Adrenal gland (tissue), 12 donors: Measurements from ENCODE around the gene ARFGAP1. TPM values are rescaled to one million over a fixed set of nuclear protein-coding genes. Genes with fewer than 3 reads are reported as not detected.
"Not testable (repeated sequence)": the region's sequence is repeated elsewhere in the genome, so short reads cannot be mapped to it uniquely, and the experiment has no call there.

Experiments used
- DNase-seq, 7 donors: peaks; one replicate each; pipeline ENCODE4 v3.0.0-alpha.2; 2019 to 2020
- H3K27ac ChIP-seq, 5 donors: fragments of 200-600 bp; sonication (generic) in 4 of 5; 1 replicate in 3 of 5; 2 replicates in 2 of 5; pipeline versions ENCODE4 v1.5.1 to v1.8.0; 2016 to 2020; ENCODE audit warnings: mild to moderate bottlenecking in 1 of 5
- H3K27me3 ChIP-seq: fragments of 200-600 bp; 2 replicates; pipeline ENCODE4 v1.8.0; 2021
- H3K36me3 ChIP-seq, 2 donors: fragments of 200-600 bp; replicated peaks in 1 of 2; 1 replicate in 1 of 2; 2 replicates in 1 of 2; pipeline versions ENCODE4 v1.5.1 to v1.8.0; 2018 to 2022
- H3K4me1 ChIP-seq, 2 donors: fragments of 200-600 bp; replicated peaks in 1 of 2; 1 replicate in 1 of 2; 2 replicates in 1 of 2; pipeline versions ENCODE4 v1.5.1 to v1.8.0; 2018 to 2021
- H3K4me3 ChIP-seq, 4 donors: fragments of 200-600 bp; sonication (generic) in 3 of 4; one replicate each; pipeline ENCODE4 v1.5.1; 2016 to 2018
- H3K9me3 ChIP-seq, 3 donors: fragments of 200-600 bp; sonication (generic) in 1 of 3; replicated peaks in 1 of 3; 1 replicate in 2 of 3; 2 replicates in 1 of 3; pipeline versions ENCODE4 v1.5.1 to v1.8.0; 2016 to 2021
- POLR2A ChIP-seq, 2 donors: fragments of 450-650 bp; IDR thresholded peaks; one replicate each; pipeline ENCODE4 v1.6.1; 2017; ENCODE audit warnings: antibody characterized with exemption in 2 of 2, mild to moderate bottlenecking in 2 of 2, moderate library complexity in 1 of 2
- WGBS, 4 donors: extraction: QIAGEN DNeasy Blood & Tissue Kit in 2 of 4; methylation state at CpG; one replicate each; pipeline versions ENCODE4 v1.1.5 to v1.1.7; 2013 to 2017; 5-methylcytosine and 5-hydroxymethylcytosine counted together
- intact Hi-C, 2 donors: fragments of 100-400 bp; cut with DNase I; formaldehyde crosslinking; loops; one replicate each; pipeline versions ENCODE4 v1.14.1 to v1.15.0; 2022 to 2023
- polyA plus RNA-seq, 3 donors: library from polyadenylated mRNA; stranded (reverse); fragments of 200-250 nt in 2 of 3; fragments of 350-450 nt in 1 of 3; fragmentation: Illumina TruSeq in 1 of 3; extraction: RNeasy Lipid Tissue Mini Kit (QIAGEN cat#74804) in 1 of 3; gene quantifications; one replicate each; pipeline ENCODE4 v1.2.3, GENCODE V29; 2013 to 2014
- total RNA-seq, 9 donors: library from RNA; depleted of rRNA in 4 of 9; stranded (reverse); fragments of >200 nt in 4 of 9; fragments of 120-200 nt in 1 of 9; fragmentation: NEBNext Ultra II Directional in 1 of 9; extraction: Animal tissue kit (Norgen Biotek cat#: 25700) in 1 of 9; gene quantifications; one replicate each; pipeline versions ENCODE4 v1.1.0 to v1.2.4, GENCODE V29; 2013 to 2023
- TF ChIP-seq, protein P1 (sequence below), 6 experiments: fragments of 450-650 bp in 4 of 6; fragments of 200-600 bp in 2 of 6; sonication (generic) in 1 of 6; IDR thresholded peaks; 1 replicate in 5 of 6; 2 replicates in 1 of 6; pipeline versions ENCODE4 v1.5.1 to v1.8.0; 2016 to 2021; ENCODE audit warnings: antibody characterized with exemption in 6 of 6, mild to moderate bottlenecking in 2 of 6, moderate library complexity in 1 of 6
- donor health status: healthy with polysubstance abuse.
- donor health status: Bipolar disorder and iron deficiency.
- donor health status: DM: yes; HTN: yes; CAD: no.
- donor health status: DM: no; HTN: no; CAD: no.
- donor health status: DM: no; HTN: no; CAD: no.
- donor health status: DM: yes; HTN: yes; CAD: no.

The ARFGAP1 gene
- total and polyA plus RNA-seq, 12 donors, result 13.0 to 286 (median 61.5) TPM

DNA sequence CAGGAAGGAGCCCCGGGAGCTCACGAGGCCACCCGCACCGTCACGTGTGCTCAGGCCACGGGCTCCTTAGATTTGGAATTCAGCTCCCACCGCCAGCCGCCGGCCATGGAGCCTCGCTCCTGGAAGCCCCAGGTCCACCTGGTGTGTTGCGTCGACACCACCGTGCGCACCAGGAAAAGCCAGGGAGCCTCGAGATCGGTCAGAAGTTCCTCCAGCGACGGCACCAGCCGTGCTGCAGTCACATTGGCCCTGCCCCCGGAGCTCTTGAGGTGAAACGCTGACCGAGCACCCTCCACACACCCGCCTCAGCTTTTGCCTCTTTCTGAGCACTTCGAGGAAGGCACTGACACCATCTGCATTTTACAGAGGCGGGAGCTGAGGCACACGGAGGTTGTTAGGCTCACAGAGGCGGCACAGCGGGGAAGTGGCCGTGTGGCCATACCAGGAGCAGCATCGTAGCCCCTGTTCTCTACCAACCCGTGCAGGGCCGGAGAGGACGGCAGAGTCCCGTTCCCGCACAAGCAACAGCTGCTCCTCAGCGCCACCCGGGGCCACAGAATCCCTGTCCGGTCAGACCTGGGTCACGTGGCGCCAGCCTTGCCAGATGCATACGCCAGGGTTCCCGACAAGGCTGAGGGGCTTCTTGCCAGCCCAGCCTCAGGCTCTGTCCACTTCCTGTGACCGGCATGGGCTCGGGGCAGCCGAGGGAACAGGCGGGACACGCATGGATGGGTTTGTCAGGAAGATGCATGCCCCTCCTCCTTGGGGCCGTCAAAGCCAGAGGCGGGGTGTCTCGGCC lies 25.9 kb upstream of the ARFGAP1 start:
- TF ChIP-seq, protein P1, sequence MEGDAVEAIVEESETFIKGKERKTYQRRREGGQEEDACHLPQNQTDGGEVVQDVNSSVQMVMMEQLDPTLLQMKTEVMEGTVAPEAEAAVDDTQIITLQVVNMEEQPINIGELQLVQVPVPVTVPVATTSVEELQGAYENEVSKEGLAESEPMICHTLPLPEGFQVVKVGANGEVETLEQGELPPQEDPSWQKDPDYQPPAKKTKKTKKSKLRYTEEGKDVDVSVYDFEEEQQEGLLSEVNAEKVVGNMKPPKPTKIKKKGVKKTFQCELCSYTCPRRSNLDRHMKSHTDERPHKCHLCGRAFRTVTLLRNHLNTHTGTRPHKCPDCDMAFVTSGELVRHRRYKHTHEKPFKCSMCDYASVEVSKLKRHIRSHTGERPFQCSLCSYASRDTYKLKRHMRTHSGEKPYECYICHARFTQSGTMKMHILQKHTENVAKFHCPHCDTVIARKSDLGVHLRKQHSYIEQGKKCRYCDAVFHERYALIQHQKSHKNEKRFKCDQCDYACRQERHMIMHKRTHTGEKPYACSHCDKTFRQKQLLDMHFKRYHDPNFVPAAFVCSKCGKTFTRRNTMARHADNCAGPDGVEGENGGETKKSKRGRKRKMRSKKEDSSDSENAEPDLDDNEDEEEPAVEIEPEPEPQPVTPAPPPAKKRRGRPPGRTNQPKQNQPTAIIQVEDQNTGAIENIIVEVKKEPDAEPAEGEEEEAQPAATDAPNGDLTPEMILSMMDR (IDR thresholded peaks at IDR 0.05), result no peak
- no peak for TF ChIP-seq POLR2A (IDR thresholded peaks at IDR 0.05)
- H3K36me3 ChIP-seq, result no peaks in the 10 kb centered on the region
- 46 to 50% (median 47%) methylated on average over 18 to 50 of the region's 50 CpGs for WGBS, 4 donors
- H3K4me1 ChIP-seq, result no peaks in the 10 kb centered on the region
- intact Hi-C loops, result no loop called here
- H3K27me3 ChIP-seq, result peaks cover 10% of the 10 kb centered on the region
- no peaks in the 10 kb centered on the region for H3K9me3 ChIP-seq
- H3K27ac ChIP-seq, result no peak overlapping the region
- peak in 1 of 7 donors; percentile 41 for DNase-seq
- no peak overlapping the region for H3K4me3 ChIP-seq

- Histone ChIP-seq H3K36me3 (no peaks in the 10 kb centered on the region), H3K4me1 (no peaks in the 10 kb centered on the region), H3K9me3 (no peaks in the 10 kb centered on the region), H3K27ac (no peak overlapping the region), H3K27me3 (peaks cover 17% of the 10 kb centered on the region), H3K4me3 (no peak overlapping the region)
- WGBS, 4 donors, result 53 to 64% (median 58%) methylated on average over 5 to 24 of the region's 24 CpGs
- intact Hi-C loops, result no loop called here
- no peak for TF ChIP-seq POLR2A (IDR thresholded peaks at IDR 0.05)
- TF ChIP-seq, protein P1 (IDR thresholded peaks at IDR 0.05), result no peak
- DNase-seq, result no peak
Measured at GRCh38 chr20:63247671-63248228, 24.9 kb upstream of the ARFGAP1 start.

- Histone ChIP-seq H3K4me3 (no peak overlapping the region), H3K4me1 (peaks cover 0 to 5% of the 10 kb centered on the region in 2 donors), H3K27me3 (peaks cover 28% of the 10 kb centered on the region), H3K27ac (no peak overlapping the region), H3K9me3 (no peaks in the 10 kb centered on the region), H3K36me3 (no peaks in the 10 kb centered on the region)
- intact Hi-C loops, result no loop called here
- WGBS, 4 donors, result 61 to 75% (median 66%) methylated on average over 5 to 25 of the region's 25 CpGs
- no peak for DNase-seq
- TF ChIP-seq, protein P1 (IDR thresholded peaks at IDR 0.05), result no peak
- TF ChIP-seq POLR2A (IDR thresholded peaks at IDR 0.05), result no peak
Measured at GRCh38 chr20:63248835-63249591, 23.6 kb upstream of the ARFGAP1 start.

DNA sequence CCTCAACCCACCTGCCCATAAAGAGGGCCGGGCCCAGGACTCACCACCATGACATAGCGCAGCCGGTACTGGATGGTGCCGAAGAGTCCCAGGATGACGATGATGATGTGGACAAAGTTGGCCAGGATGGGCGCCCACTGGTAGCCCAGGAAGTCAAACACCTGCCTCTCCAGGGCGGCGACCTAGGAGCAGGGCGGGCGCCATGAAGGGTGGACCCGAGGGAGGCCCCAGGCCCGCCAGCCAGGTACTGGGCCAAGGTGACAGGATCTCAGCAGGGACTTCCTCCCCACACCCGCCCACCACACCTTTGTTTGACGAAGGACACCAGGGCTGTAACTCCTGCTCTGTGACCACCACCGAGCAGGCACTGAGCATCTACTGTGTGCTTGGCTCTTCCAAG lies 22.7 kb upstream of the ARFGAP1 start:
- Histone ChIP-seq H3K4me1 (peaks cover 0 to 5% of the 10 kb centered on the region in 2 donors), H3K27me3 (peaks cover 36% of the 10 kb centered on the region), H3K4me3 (no peak overlapping the region), H3K9me3 (no peaks in the 10 kb centered on the region), H3K36me3 (no peaks in the 10 kb centered on the region), H3K27ac (no peak overlapping the region)
- DNase-seq, result no peak
- WGBS, 4 donors, result 88 to 94% (median 93%) methylated on average over 8 to 15 of the region's 15 CpGs
- TF ChIP-seq, protein P1 (IDR thresholded peaks at IDR 0.05), result no peak
- TF ChIP-seq POLR2A (IDR thresholded peaks at IDR 0.05), result no peak
- intact Hi-C loops, result no loop called here

DNA sequence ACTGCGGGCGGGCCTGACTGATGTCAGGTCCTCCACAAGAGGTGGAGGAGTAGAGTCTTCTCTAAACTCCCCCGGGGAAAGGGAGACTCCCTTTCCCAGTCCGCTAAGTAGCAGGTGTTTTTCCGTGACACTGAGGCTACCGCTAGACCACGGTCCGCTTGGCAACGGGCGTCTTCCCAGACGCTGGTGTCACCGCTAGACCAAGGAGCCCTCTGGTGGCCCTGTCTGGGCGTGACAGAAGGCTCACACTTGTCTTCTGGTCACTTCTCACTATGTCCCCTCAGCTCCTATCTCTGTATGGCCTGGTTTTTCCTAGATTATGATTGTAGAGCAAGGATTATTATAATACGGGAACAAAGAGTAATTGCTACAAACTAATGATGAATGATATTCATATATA lies 21.3 kb upstream of the ARFGAP1 start:
- H3K9me3 ChIP-seq, intact Hi-C loops, H3K36me3 ChIP-seq, H3K4me1 ChIP-seq, H3K4me3 ChIP-seq, H3K27ac ChIP-seq: not testable (repeated sequence)
- peaks cover 49% of the 10 kb centered on the region for H3K27me3 ChIP-seq
- WGBS, 4 donors, result 30 to 53% (median 35%) methylated on average over 2 to 13 of the region's 14 CpGs
- DNase-seq, result peak in 2 of 7 donors; percentile 33 to 48
